K562 (cell line): ENCODE data around the gene CCDC102B. TPM values are rescaled to one million over a fixed set of nuclear protein-coding genes. Genes with fewer than 3 reads are reported as not detected.

Experiments used
- ATAC-seq: fragments of 200-7000 bp; cut with Tn5 transposase; 3 replicates; pipeline ENCODE4 v1.9.1; 2020; ENCODE audit warnings: moderate library complexity
- BruUV-seq: library from RNA; stranded (reverse); fragments of 400-500 nt; replicated peaks from 2 replicates; lab custom pipeline; 2021; lab: Mats Ljungman, UMichigan
- CTCF ChIA-PET: fragments of 300-600 bp; formaldehyde crosslinking; extraction: SDS; loops from one replicate; lab custom pipeline; 2021; ENCODE audit warnings: low intra/inter-chr PET ratio; lab: Yijun Ruan, JAX
- POLR2A ChIA-PET: fragments of 300-600, 350-650 bp; sonication (Branson Sonifier 250); formaldehyde crosslinking; extraction: SDS; loops from one replicate; lab custom pipeline; 2021; ENCODE audit warnings: antibody characterized with exemption, inconsistent platforms; lab: Yijun Ruan, JAX
- DNase-seq, 4 experiments: peaks; one replicate each; pipeline versions ENCODE4 v3.0.0 to v3.0.0-alpha.2; 2011 to 2018; ENCODE audit warnings: low spot score in 3 of 4, mixed read lengths in 3 of 4; ENCODE audit errors: extremely low read depth in 1 of 4
- FAIRE-seq: peaks from 2 replicates; lab custom pipeline; 2011; peaks lifted over from hg19 to GRCh38; lab: Jason Lieb, UNC
- H2AFZ ChIP-seq: 2 replicates; pipeline ENCODE4 v1.6.0; 2011; ENCODE audit warnings: low read depth, low read length, control low read depth, inconsistent platforms
- H3K27ac ChIP-seq: fragments of 200-600 bp; 3 replicates; pipeline ENCODE4 v1.8.0; 2011; ENCODE audit warnings: low read depth, mild to moderate bottlenecking, control low read depth, inconsistent platforms, low read length, moderate library complexity, mixed read lengths; ENCODE audit errors: extremely low read depth
- H3K27me3 ChIP-seq, 2 experiments: fragments of 300-600 bp in 1 of 2; 2 replicates in 1 of 2; 3 replicates in 1 of 2; pipeline versions ENCODE4 v1.6.0 to v1.8.0; 2011; ENCODE audit warnings: inconsistent platforms in 2 of 2, low read length in 2 of 2, mild to moderate bottlenecking in 1 of 2, mixed read lengths in 1 of 2, moderate library complexity in 1 of 2; ENCODE audit not compliant: control insufficient read depth in 2 of 2, insufficient read depth in 2 of 2
- H3K36me3 ChIP-seq: fragments of 300-600 bp; 3 replicates; pipeline ENCODE4 v1.8.0; 2011; ENCODE audit warnings: mild to moderate bottlenecking, low read length, inconsistent platforms; ENCODE audit not compliant: control insufficient read depth, insufficient read depth
- H3K4me1 ChIP-seq, 2 experiments: fragments of 200-600 bp in 1 of 2; replicated peaks in 1 of 2; 2 replicates in 1 of 2; 3 replicates in 1 of 2; pipeline versions ENCODE4 v1.5.1 to v1.8.0; 2011; ENCODE audit warnings: inconsistent platforms in 2 of 2, low read length in 2 of 2, mild to moderate bottlenecking in 1 of 2, mixed read lengths in 1 of 2, moderate library complexity in 1 of 2; ENCODE audit not compliant: control insufficient read depth in 2 of 2, insufficient read depth in 2 of 2
- H3K4me2 ChIP-seq: 2 replicates; pipeline ENCODE4 v1.6.1; 2011; ENCODE audit warnings: low read length, control low read depth, inconsistent platforms, mixed read lengths; ENCODE audit not compliant: insufficient read depth
- H3K4me3 ChIP-seq: fragments of 200-600 bp; sonication (generic), shearing (Covaris generic); 2 replicates; pipeline ENCODE4 v1.5.1; 2016; ENCODE audit warnings: control low read depth, inconsistent platforms
- H3K79me2 ChIP-seq: fragments of 200-600 bp; 3 replicates; pipeline ENCODE4 v1.8.0; 2011; ENCODE audit warnings: low read length, inconsistent platforms; ENCODE audit not compliant: control insufficient read depth, insufficient read depth
- H3K9ac ChIP-seq, 2 experiments: 2 replicates each; pipeline versions ENCODE4 v1.6.0 to v1.6.1; 2011; ENCODE audit warnings: low read depth in 2 of 2, low read length in 2 of 2, control low read depth in 1 of 2, inconsistent platforms in 1 of 2, mild to moderate bottlenecking in 1 of 2, mixed read lengths in 1 of 2; ENCODE audit not compliant: insufficient read depth in 1 of 2
- H3K9me1 ChIP-seq: one replicate; pipeline ENCODE4 v1.6.0; 2011; ENCODE audit warnings: inconsistent platforms, mild to moderate bottlenecking, low read length, moderate library complexity; ENCODE audit not compliant: control insufficient read depth, insufficient read depth
- H3K9me3 ChIP-seq: replicated peaks from 2 replicates; pipeline ENCODE4 v1.5.1; 2011; ENCODE audit warnings: low read depth, low read length, inconsistent platforms; ENCODE audit not compliant: control insufficient read depth, insufficient read depth
- H4K20me1 ChIP-seq: replicated peaks from 2 replicates; pipeline ENCODE4 v1.6.1; 2011; ENCODE audit warnings: low read length, inconsistent platforms, mixed read lengths; ENCODE audit not compliant: control insufficient read depth, insufficient read depth
- CBX5 ChIP-seq: IDR thresholded peaks from 2 replicates; pipeline ENCODE4 v1.6.1; 2014; ENCODE audit warnings: low read depth, borderline replicate concordance
- CBX8 ChIP-seq: fragments of 200-600 bp; sonication (generic); IDR thresholded peaks from 2 replicates; pipeline ENCODE4 v1.6.1; 2012; ENCODE audit warnings: borderline replicate concordance, mixed run types, low read depth, mild to moderate bottlenecking, moderate library complexity, mixed read lengths, low read length, control low read depth, inconsistent platforms; ENCODE audit not compliant: poor library complexity, severe bottlenecking; ENCODE audit errors: extremely low read depth
- JUND ChIP-seq, 2 experiments: IDR thresholded peaks; 2 replicates in 1 of 2; 3 replicates in 1 of 2; pipeline ENCODE4 v1.6.1; 2011; ENCODE audit warnings: borderline replicate concordance in 2 of 2, low read depth in 2 of 2, low read length in 2 of 2, improper control_type of control experiment in 1 of 2, missing biosample characterization in 1 of 2, missing genetic modification characterization in 1 of 2, missing genetic modification reagents in 1 of 2
- MECOM ChIP-seq: fragments of 250-450 bp; sonication (Bioruptor Pico); IDR thresholded peaks from 2 replicates; pipeline ENCODE4 v1.8.0; 2022; ENCODE audit warnings: inconsistent platforms
- NCOR1 ChIP-seq: fragments of 450-650 bp; IDR thresholded peaks from 2 replicates; pipeline ENCODE4 v1.6.1; 2016; ENCODE audit warnings: mild to moderate bottlenecking, moderate library complexity
- NFE2L1 ChIP-seq: fragments of 450-650 bp; IDR thresholded peaks from 2 replicates; pipeline ENCODE4 v1.6.1; 2016; ENCODE audit warnings: missing genetic modification characterization, low read depth, mild to moderate bottlenecking, missing compliant biosample characterization, moderate library complexity, borderline replicate concordance
- RCOR1 ChIP-seq, 2 experiments: IDR thresholded peaks; 2 replicates each; pipeline ENCODE4 v1.6.1; 2012; ENCODE audit warnings: low read depth in 2 of 2, low read length in 2 of 2, borderline replicate concordance in 1 of 2, improper control_type of control experiment in 1 of 2
- ZBED1 ChIP-seq: IDR thresholded peaks from 2 replicates; pipeline ENCODE4 v1.6.1; 2014
- ZSCAN32 ChIP-seq: fragments of 450-650 bp; formaldehyde crosslinking; IDR thresholded peaks from 2 replicates; pipeline ENCODE4 v1.4.0; 2020; ENCODE audit warnings: mild to moderate bottlenecking, moderate library complexity
- WGBS: fragments of 100-300 bp; shearing (Covaris generic); methylation state at CpG from one replicate; pipeline ENCODE4 v1.1.6; 2016; ENCODE audit warnings: low coverage, mixed read lengths; ENCODE audit not compliant: insufficient coverage; ENCODE audit errors: missing lambda C conversion rate; 5-methylcytosine and 5-hydroxymethylcytosine counted together
- in situ Hi-C: fragments of 300-500 bp; cut with MboI; formaldehyde crosslinking; loops from 4 replicates; pipeline ENCODE4 v1.15.0; 2018; ENCODE audit warnings: inconsistent platforms, mixed read lengths
- intact Hi-C: fragments of 100-400 bp; cut with micrococcal nuclease; formaldehyde crosslinking; loops from 2 replicates; pipeline ENCODE4 v1.14.2; 2022
- polyA plus RNA-seq, 8 experiments: library from polyadenylated mRNA; depleted of rRNA in 4 of 8; stranded (reverse) in 5 of 8; unstranded in 3 of 8; fragments of >200 nt; fragmentation: Nextera tagmentation in 2 of 8; fragmentation: Illumina TruSeq in 1 of 8; extraction: Ambion mirVana in 2 of 8; extraction: Trizol in 1 of 8; gene quantifications; 2 replicates each; pipeline versions ENCODE4 v1.2.1 to v1.2.3, GENCODE V29; 2011 to 2014; ENCODE audit warnings: inconsistent platforms in 1 of 8, missing spikeins in 1 of 8
- total RNA-seq, 7 experiments: library from RNA; depleted of rRNA in 6 of 7; stranded (reverse); fragments of >200 nt in 6 of 7; fragmentation: Illumina TruSeq in 2 of 7; extraction: Trizol in 2 of 7; gene quantifications; 2 replicates each; pipeline versions ENCODE4 v1.2.1 to v1.2.3, GENCODE V29; 2011 to 2021; ENCODE audit warnings: low replicate concordance in 1 of 7
- TF ChIP-seq, protein P1 (sequence below): fragments of 450-650 bp; conservative IDR thresholded peaks from 2 replicates; pipeline ENCODE4 v1.6.1; 2016; ENCODE audit warnings: missing genetic modification characterization, low read depth, mild to moderate bottlenecking, control low read depth, missing compliant biosample characterization

CCDC102B gene
- total and polyA plus RNA-seq, 9 of the 15 experiments (the other 6 are each of a cell fraction or from before 2014, with no cell fraction given), result 0.18 to 1.5 (median 0.73) TPM

DNA sequence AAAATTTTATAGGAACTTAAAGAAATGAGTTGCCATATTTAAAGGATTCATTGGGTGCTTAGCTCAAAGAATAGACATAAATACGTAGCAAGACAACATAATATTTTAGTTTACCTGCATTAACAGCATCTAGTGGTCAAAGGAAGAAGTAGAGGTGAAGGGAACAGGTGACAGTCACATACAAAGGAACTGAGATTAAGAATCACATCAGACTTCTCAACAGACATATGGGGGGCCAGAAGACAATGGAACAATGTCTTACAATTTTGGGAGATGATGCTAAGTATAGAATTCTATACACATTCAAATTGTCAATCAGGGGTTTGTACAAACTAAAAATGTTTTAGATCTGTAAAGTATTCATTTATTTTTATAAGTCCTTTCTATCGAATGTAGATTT, 38.6 kb upstream of the CCDC102B start:
- Histone ChIP-seq H3K9ac (no peak overlapping the region), H2AFZ (no peak overlapping the region), H3K9me1 (no peaks in the 10 kb centered on the region), H3K79me2 (no peaks in the 10 kb centered on the region), H3K27ac (no peak overlapping the region), H4K20me1 (no peaks in the 10 kb centered on the region), H3K36me3 (no peaks in the 10 kb centered on the region), H3K27me3 (no peaks in the 10 kb centered on the region), H3K4me2 (no peak overlapping the region), H3K4me3 (no peak overlapping the region), H3K4me1 (no peaks in the 10 kb centered on the region), H3K9me3 (0 out of 2 replicates have a peak, but pooled peaks cover 1% of the 10 kb centered on the region)
- ATAC-seq (no peak), FAIRE-seq (no peak), DNase-seq (no peak)
- TF ChIP-seq MECOM (no peak), CBX5 (0 out of 2 replicates have a peak, but pooled peaks have one; percentile 28)
- in situ Hi-C loops, result no loop called here
- intact Hi-C loops, result no loop called here
- no TSS peak for BruUV-seq
- ChIA-PET POLR2A (no interaction called here), CTCF (no interaction called here)
- 0% methylated on average over 2 of the region's 2 CpGs for WGBS

DNA sequence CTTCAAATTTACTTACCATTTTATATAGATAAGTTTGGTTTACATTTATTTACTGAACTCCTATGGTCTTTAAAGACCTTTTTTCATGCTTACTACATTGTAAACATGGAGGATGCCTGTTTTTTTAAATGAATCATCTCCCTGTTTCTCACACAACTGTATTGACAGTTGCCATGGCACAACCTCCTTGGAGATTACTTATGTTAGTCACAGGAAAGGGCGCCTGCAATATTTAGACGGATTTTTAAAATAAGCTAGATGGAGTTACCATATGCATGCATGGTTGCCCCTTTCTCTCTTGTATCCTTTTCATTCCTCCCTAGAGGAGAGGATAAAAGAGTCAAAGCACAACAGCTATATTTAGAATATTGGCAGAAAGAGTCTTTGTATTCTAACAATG, 34.8 kb upstream of the CCDC102B start:
- H3K27me3 ChIP-seq, result no peaks in the 10 kb centered on the region
- no peak for ATAC-seq
- H3K79me2 ChIP-seq, result no peaks in the 10 kb centered on the region
- ChIA-PET CTCF (no interaction called here), POLR2A (no interaction called here)
- H3K9me1 ChIP-seq, result no peaks in the 10 kb centered on the region
- in situ Hi-C loops, result no loop called here
- intact Hi-C loops, result no loop called here
- no peaks in the 10 kb centered on the region for H3K36me3 ChIP-seq
- no peak overlapping the region for H3K9ac ChIP-seq
- BruUV-seq, result no TSS peak
- DNase-seq, result no peak
- no peak overlapping the region for H3K27ac ChIP-seq
- H3K4me3 ChIP-seq, result no peak overlapping the region
- no peak overlapping the region for H3K4me2 ChIP-seq
- 0% methylated on average over 2 of the region's 2 CpGs for WGBS
- no peaks in the 10 kb centered on the region for H3K4me1 ChIP-seq
- no peak for FAIRE-seq
- no peak overlapping the region for H2AFZ ChIP-seq
- no peaks in the 10 kb centered on the region for H4K20me1 ChIP-seq
- 0 out of 2 replicates have a peak, but pooled peaks cover 1% of the 10 kb centered on the region for H3K9me3 ChIP-seq
- TF ChIP-seq ZSCAN32, result no peak
- TF ChIP-seq CBX8, result no peak
- TF ChIP-seq, protein P1, sequence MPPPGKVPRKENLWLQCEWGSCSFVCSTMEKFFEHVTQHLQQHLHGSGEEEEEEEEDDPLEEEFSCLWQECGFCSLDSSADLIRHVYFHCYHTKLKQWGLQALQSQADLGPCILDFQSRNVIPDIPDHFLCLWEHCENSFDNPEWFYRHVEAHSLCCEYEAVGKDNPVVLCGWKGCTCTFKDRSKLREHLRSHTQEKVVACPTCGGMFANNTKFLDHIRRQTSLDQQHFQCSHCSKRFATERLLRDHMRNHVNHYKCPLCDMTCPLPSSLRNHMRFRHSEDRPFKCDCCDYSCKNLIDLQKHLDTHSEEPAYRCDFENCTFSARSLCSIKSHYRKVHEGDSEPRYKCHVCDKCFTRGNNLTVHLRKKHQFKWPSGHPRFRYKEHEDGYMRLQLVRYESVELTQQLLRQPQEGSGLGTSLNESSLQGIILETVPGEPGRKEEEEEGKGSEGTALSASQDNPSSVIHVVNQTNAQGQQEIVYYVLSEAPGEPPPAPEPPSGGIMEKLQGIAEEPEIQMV (tag), result no peak
- no peak for TF ChIP-seq RCOR1 (IDR thresholded peaks at IDR 0.05; ENCODE audit: borderline replicate concordance in 1 of 2, low read depth in 2 of 2, low read length in 2 of 2)
- TF ChIP-seq NFE2L1 (tag), result no peak
- TF ChIP-seq ZBED1, result no peak
- no peak for TF ChIP-seq JUND (IDR thresholded peaks at IDR 0.05; ENCODE audit: borderline replicate concordance, low read depth, low read length)
- no peak for TF ChIP-seq JUND (tag; IDR thresholded peaks at IDR 0.05; ENCODE audit: borderline replicate concordance, low read depth, low read length)
- TF ChIP-seq NCOR1, result no peak
